Pancreas (tissue), 10 donors: ENCODE measurements around the gene TEX264. TPM values are rescaled to one million over a fixed set of nuclear protein-coding genes. Genes with fewer than 3 reads are reported as not detected.

Source experiments
- ATAC-seq, 4 donors: fragments of 200-7000 bp; cut with Tn5 transposase; one replicate each; pipeline versions ENCODE4 v1.8.0 to v1.9.1; 2020; ENCODE audit warnings: mild to moderate bottlenecking in 4 of 4, moderate library complexity in 4 of 4
- DNase-seq, 6 donors: peaks; one replicate each; pipeline ENCODE4 v3.0.0-alpha.2; 2020
- FAIRE-seq: peaks from 2 replicates; lab custom pipeline; 2012; peaks lifted over from hg19 to GRCh38; lab: Jason Lieb, UNC
- H3K27ac ChIP-seq, 4 donors: fragments of 200-600 bp; sonication (generic); 1 replicate in 3 of 4; 2 replicates in 1 of 4; pipeline versions ENCODE4 v1.5.0 to v1.8.0; 2020
- H3K27me3 ChIP-seq, 4 donors: fragments of 200-600 bp; one replicate each; pipeline ENCODE4 v1.8.0; 2021
- H3K36me3 ChIP-seq, 3 donors: fragments of 200-600 bp; sonication (generic) in 1 of 3; one replicate each; pipeline versions ENCODE4 v1.5.0 to v1.8.0; 2020 to 2021
- H3K4me1 ChIP-seq, 3 donors: fragments of 200-600 bp; one replicate each; pipeline ENCODE4 v1.8.0; 2021
- H3K4me3 ChIP-seq, 4 donors: fragments of 200-600 bp; sonication (generic) in 2 of 4; one replicate each; pipeline versions ENCODE4 v1.5.0 to v1.8.0; 2020 to 2021
- H3K9me3 ChIP-seq, 4 donors: fragments of 200-600 bp; one replicate each; pipeline ENCODE4 v1.8.0; 2021
- WGBS, 2 donors: extraction: QIAGEN DNeasy Blood & Tissue Kit; methylation state at CpG; one replicate each; pipeline ENCODE4 v1.1.7; 2013; 5-methylcytosine and 5-hydroxymethylcytosine counted together
- intact Hi-C, 3 donors: fragments of 100-400 bp; cut with DNase I; formaldehyde crosslinking; loops; one replicate each; pipeline versions ENCODE4 v1.11.1 to v1.14.2; 2022
- polyA plus RNA-seq, 2 donors: library from polyadenylated mRNA; stranded (reverse); fragments of 200-250 nt; gene quantifications; one replicate each; pipeline ENCODE4 v1.2.3, GENCODE V29; 2013
- total RNA-seq, 6 donors: library from RNA; stranded (reverse); fragmentation: NEBNext Ultra II Directional in 4 of 6; extraction: Animal tissue kit (Norgen Biotek cat#: 25700) in 4 of 6; gene quantifications; one replicate each; pipeline versions ENCODE4 v1.2.1 to v1.2.4, GENCODE V29; 2021 to 2023
- TF ChIP-seq, protein P1 (sequence below), 4 donors: fragments of 200-600 bp; sonication (generic) in 3 of 4; IDR thresholded peaks; one replicate each; pipeline versions ENCODE4 v1.5.0 to v1.8.0; 2021; ENCODE audit warnings: antibody characterized with exemption in 4 of 4
- donor health status: healthy with polysubstance abuse.
- donor health status: DM: no; HTN: no; CAD: no; lungs with moderate emphysema.
- donor health status: DM: no; HTN: no; CAD: no.
- donor health status: control.
- donor health status: control.
- donor health status: Bipolar disorder and iron deficiency.
- donor health status: DM: yes; HTN: yes; CAD: no.
- donor health status: DM: no; HTN: no; CAD: no.
- donor health status: DM: no; HTN: no; CAD: no.
- donor health status: DM: yes; HTN: yes; CAD: no.

Gene TEX264
- total and polyA plus RNA-seq, 8 donors: 20.9 to 59.3 (median 25.5) TPM

DNA sequence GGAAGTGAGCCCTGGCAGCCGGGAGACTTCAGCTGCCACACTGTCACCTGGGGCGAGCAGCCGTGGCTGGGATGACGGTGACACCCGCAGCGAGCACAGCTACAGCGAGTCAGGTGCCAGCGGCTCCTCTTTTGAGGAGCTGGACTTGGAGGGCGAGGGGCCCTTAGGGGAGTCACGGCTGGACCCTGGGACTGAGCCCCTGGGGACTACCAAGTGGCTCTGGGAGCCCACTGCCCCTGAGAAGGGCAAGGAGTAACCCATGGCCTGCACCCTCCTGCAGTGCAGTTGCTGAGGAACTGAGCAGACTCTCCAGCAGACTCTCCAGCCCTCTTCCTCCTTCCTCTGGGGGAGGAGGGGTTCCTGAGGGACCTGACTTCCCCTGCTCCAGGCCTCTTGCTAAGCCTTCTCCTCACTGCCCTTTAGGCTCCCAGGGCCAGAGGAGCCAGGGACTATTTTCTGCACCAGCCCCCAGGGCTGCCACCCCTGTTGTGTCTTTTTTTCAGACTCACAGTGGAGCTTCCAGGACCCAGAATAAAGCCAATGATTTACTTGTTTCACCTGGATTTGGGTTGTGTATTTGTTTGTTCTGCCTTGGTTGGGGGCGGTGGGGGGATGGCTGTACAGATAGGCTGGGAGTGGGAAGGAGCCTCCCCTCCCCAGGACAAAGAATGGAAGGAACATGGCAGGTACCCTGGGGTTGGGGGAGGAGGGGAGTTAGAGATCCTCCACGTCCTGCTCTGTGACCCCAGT is 32.9 kb downstream of the TEX264 start:
- H3K36me3 ChIP-seq: peaks cover 0 to 15% (median 0%) of the 10 kb centered on the region in 3 donors
- 84 to 87% methylated on average over 11 to 12 of the region's 12 CpGs for WGBS, 2 donors
- DNase-seq (peak in 3 of 6 donors; percentile 10 to 56 (median 49)), FAIRE-seq (no peak), ATAC-seq (no peak)
- H3K4me1 ChIP-seq: no peaks in the 10 kb centered on the region
- TF ChIP-seq, protein P1, sequence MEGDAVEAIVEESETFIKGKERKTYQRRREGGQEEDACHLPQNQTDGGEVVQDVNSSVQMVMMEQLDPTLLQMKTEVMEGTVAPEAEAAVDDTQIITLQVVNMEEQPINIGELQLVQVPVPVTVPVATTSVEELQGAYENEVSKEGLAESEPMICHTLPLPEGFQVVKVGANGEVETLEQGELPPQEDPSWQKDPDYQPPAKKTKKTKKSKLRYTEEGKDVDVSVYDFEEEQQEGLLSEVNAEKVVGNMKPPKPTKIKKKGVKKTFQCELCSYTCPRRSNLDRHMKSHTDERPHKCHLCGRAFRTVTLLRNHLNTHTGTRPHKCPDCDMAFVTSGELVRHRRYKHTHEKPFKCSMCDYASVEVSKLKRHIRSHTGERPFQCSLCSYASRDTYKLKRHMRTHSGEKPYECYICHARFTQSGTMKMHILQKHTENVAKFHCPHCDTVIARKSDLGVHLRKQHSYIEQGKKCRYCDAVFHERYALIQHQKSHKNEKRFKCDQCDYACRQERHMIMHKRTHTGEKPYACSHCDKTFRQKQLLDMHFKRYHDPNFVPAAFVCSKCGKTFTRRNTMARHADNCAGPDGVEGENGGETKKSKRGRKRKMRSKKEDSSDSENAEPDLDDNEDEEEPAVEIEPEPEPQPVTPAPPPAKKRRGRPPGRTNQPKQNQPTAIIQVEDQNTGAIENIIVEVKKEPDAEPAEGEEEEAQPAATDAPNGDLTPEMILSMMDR (IDR thresholded peaks at IDR 0.05): no peak
- no peaks in the 10 kb centered on the region for H3K9me3 ChIP-seq
- H3K27ac ChIP-seq: no peak overlapping the region
- H3K4me3 ChIP-seq: no peak overlapping the region
- intact Hi-C loops: no loop called here
- H3K27me3 ChIP-seq: no peaks in the 10 kb centered on the region

DNA sequence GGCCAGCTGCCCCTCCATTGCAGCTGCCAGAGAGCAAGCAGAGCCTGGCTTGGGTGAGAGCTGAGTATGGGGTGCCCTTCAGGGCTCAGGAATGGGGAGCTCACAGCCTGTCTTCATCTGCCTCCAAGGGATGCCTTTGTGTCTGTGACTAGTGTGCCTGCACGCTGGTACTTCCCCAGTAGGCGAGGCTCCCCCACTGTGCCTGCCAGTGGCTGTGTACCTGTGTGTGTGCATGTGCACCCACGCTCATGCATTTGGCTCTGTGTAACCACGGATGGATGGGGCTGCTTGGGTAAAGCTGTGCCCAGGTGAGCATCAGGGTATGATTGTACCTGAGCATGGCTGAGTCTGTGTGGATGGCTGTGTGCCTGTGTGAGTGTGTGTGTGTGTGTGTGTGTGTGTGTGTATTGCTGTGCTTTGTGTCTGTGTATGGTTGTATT is 33.5 kb downstream of the TEX264 start:
- Histone ChIP-seq H3K27ac (no peak overlapping the region), H3K9me3 (no peaks in the 10 kb centered on the region), H3K27me3 (no peaks in the 10 kb centered on the region), H3K4me3 (no peak overlapping the region), H3K36me3 (peaks cover 0 to 12% (median 0%) of the 10 kb centered on the region in 3 donors), H3K4me1 (no peaks in the 10 kb centered on the region)
- intact Hi-C loops: no loop called here
- TF ChIP-seq, protein P1 (IDR thresholded peaks at IDR 0.05): no peak
- FAIRE-seq (no peak), DNase-seq (peak in 3 of 6 donors; percentile 6 to 41 (median 35)), ATAC-seq (no peak)
- WGBS, 2 donors: 87 to 88% methylated on average over 4 of the region's 4 CpGs

DNA sequence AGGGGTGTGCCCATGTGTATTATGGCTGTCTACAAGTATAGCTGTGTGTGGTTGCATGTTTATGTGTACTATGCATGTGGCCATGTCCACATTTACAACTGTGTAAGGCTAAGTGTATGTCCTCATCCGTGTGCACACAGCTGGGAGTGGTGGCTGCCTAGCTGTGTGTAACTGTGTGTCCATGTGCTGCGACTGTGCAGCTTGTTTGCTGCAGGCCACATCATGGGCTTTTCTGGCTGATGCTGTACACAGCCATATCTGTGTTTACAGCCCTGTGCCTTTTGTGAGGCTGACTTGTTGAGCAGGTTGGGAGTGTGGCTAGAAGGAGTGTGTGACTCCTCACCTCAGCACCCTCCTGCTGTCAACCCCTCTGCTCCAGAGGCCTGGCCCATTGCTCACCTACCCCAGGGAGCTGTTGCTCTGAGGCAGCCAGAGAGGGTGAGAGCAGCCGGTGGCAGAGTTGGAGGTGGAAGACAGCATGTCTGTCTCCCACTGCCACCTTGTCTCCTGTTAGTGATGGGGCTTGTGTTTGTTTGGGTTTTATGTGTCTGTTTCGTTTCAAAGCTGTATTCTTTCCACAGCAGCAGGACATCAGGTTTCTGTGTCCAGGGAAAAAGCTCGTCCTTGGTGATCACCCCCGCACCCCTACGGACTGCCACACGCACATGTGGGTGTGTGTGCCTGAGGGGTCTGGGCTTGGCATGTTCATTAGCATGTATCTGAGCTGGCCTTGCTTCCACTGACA is 34.4 kb downstream of the TEX264 start:
- intact Hi-C loops: no loop called here
- no peak for ATAC-seq
- no peak for FAIRE-seq
- Histone ChIP-seq H3K27me3 (no peaks in the 10 kb centered on the region), H3K9me3 (no peaks in the 10 kb centered on the region), H3K4me3 (no peak overlapping the region), H3K36me3 (peaks cover 0 to 5% (median 0%) of the 10 kb centered on the region in 3 donors), H3K27ac (no peak overlapping the region), H3K4me1 (no peaks in the 10 kb centered on the region)
- WGBS, 2 donors: 87 to 92% methylated on average over 8 of the region's 8 CpGs
- peak in 3 of 6 donors; percentile 3 to 38 (median 25) for DNase-seq
- TF ChIP-seq, protein P1 (IDR thresholded peaks at IDR 0.05): no peak

DNA sequence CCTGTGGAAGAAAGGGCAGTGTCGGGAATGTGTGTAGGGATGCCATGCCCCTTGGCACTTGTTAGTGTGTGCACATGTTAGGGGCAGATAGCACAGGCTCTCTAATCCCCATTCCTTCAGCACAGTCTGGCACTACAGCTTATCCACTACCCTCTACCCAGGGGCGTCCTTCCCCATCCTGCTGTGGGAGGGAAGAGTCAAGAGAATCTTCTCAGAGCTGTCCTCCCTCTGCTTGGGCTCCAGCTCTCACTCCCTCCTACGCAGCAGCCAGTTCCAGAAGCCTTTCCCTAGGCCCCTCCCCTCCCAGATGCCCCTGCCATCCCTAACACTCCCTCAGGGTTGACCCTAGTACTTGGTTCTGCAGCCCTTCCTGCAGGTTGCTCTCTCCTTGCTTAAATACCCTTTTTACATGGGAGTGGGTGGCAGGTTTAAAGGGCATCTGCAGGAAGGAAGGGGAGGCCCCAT is 35.0 kb downstream of the TEX264 start:
- Histone ChIP-seq H3K4me3 (no peak overlapping the region), H3K4me1 (no peaks in the 10 kb centered on the region), H3K9me3 (no peaks in the 10 kb centered on the region), H3K36me3 (peaks cover 0 to 5% (median 0%) of the 10 kb centered on the region in 3 donors), H3K27ac (no peak overlapping the region), H3K27me3 (no peaks in the 10 kb centered on the region)
- FAIRE-seq (no peak), ATAC-seq (no peak), DNase-seq (peak in 3 of 6 donors; percentile 7 to 28 (median 17))
- intact Hi-C loops: no loop called here
- TF ChIP-seq, protein P1 (IDR thresholded peaks at IDR 0.05): no peak
- 79 to 81% methylated on average over 3 of the region's 3 CpGs for WGBS, 2 donors
